GM18873 (cell line): ENCODE data around the gene CST7.
"Not testable (repeated sequence)": the region's sequence is repeated elsewhere in the genome, so short reads cannot be mapped to it uniquely, and the experiment has no call there.

Experiments
- ATAC-seq: cut with Tn5 transposase; IDR thresholded peaks from one replicate; pipeline ENCODE4 v1.9.1; 2021; ENCODE audit warnings: mild to moderate bottlenecking, moderate library complexity, moderate number of reproducible peaks; ENCODE audit not compliant: unreplicated experiment, low FRiP score

Gene CST7

GRCh38 chr20:24929259-24929658, 19.8 kb upstream of the CST7 start:
- not testable (repeated sequence) for ATAC-seq

GRCh38 chr20:24929867-24930723, 19.0 kb upstream of the CST7 start:
- ATAC-seq = not testable (repeated sequence)

- not testable (repeated sequence) for ATAC-seq
Observed at GRCh38 chr20:24930724-24931688, 18.1 kb upstream of the CST7 start.

GRCh38 chr20:24931893-24932292, 17.2 kb upstream of the CST7 start:
- not testable (repeated sequence) for ATAC-seq

- no peak for ATAC-seq
Observed at GRCh38 chr20:24933266-24933908, 15.7 kb upstream of the CST7 start.

GRCh38 chr20:24934101-24934661, 14.9 kb upstream of the CST7 start:
- ATAC-seq = no peak

GRCh38 chr20:24934716-24935115, 14.4 kb upstream of the CST7 start:
- ATAC-seq = no peak

- no peak for ATAC-seq
Observed at GRCh38 chr20:24935140-24935539, 13.9 kb upstream of the CST7 start.

GRCh38 chr20:24935766-24936525, 13.1 kb upstream of the CST7 start:
- no peak for ATAC-seq

GRCh38 chr20:24936526-24937407, 12.3 kb upstream of the CST7 start:
- no peak for ATAC-seq

- no peak for ATAC-seq
Observed at GRCh38 chr20:24937579-24937978, 11.5 kb upstream of the CST7 start.

- no peak for ATAC-seq
Observed at GRCh38 chr20:24938498-24938897, 10.6 kb upstream of the CST7 start.

GRCh38 chr20:24939036-24939435, 10.0 kb upstream of the CST7 start:
- ATAC-seq = no peak

GRCh38 chr20:24942679-24943078, 6.4 kb upstream of the CST7 start:
- no peak for ATAC-seq

GRCh38 chr20:24943196-24943595, 5.9 kb upstream of the CST7 start:
- ATAC-seq = no peak

- no peak for ATAC-seq
Observed at GRCh38 chr20:24943731-24944130, 5.3 kb upstream of the CST7 start.

GRCh38 chr20:24946376-24946775, 2.7 kb upstream of the CST7 start:
- ATAC-seq = not testable (repeated sequence)

- not testable (repeated sequence) for ATAC-seq
Observed at GRCh38 chr20:24948396-24948938, 602 bp upstream of the CST7 start.
